SH-SY5Y (cell line): ENCODE results near the gene CGNL1.

Experiments used
- GATA2 ChIP-seq: IDR thresholded peaks from 2 replicates; pipeline ENCODE4 v1.6.1; 2011; ENCODE audit warnings: mild to moderate bottlenecking, low read depth, low read length
- GATA3 ChIP-seq: IDR thresholded peaks from 2 replicates; pipeline ENCODE4 v1.6.1; 2011; ENCODE audit warnings: low read depth, mild to moderate bottlenecking, low read length, moderate library complexity

DNA sequence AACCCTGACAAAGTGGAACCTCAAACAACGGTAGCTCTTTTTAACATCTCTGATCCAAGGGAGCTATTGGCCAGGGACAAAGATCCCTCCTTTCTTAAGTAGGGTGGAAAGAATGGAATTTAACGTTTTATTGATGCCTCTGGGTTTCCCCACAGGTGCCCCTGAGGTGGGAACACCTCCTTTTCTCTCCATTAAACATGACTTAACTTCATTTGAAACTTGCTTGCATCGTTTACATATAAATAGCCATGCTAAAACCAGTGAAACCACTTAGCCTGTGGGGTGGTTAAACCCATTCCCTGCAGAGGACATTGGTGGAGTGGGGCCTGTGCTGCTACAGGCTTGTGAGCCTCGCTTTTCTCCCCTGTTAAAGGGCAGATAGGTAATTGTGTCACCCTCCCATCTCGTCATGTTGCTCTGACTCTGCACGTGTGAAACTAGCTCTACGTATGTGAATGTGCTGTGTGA is 9.7 kb downstream of the CGNL1 start:
- no peak for TF ChIP-seq GATA3
- TF ChIP-seq GATA2, result no peak
